Skin epidermis (tissue), 12 donors: ENCODE data around the gene WFIKKN1.
"Not testable (repeated sequence)": the region's sequence is repeated elsewhere in the genome, so short reads cannot be mapped to it uniquely, and the experiment has no call there.

Source experiments
- H3K27ac ChIP-seq, 21 experiments: fragments of 200-600 bp; sonication (generic) in 11 of 21; one replicate each; pipeline ENCODE4 v1.5.0; 2020; ENCODE audit warnings: mild to moderate bottlenecking in 3 of 21, inconsistent platforms in 2 of 21, moderate library complexity in 2 of 21
- H3K4me3 ChIP-seq, 7 experiments: fragments of 200-600 bp; sonication (generic) in 2 of 7; one replicate each; pipeline ENCODE4 v1.5.0; 2020; ENCODE audit warnings: inconsistent platforms in 2 of 7, mild to moderate bottlenecking in 2 of 7, moderate library complexity in 1 of 7

WFIKKN1 gene

DNA sequence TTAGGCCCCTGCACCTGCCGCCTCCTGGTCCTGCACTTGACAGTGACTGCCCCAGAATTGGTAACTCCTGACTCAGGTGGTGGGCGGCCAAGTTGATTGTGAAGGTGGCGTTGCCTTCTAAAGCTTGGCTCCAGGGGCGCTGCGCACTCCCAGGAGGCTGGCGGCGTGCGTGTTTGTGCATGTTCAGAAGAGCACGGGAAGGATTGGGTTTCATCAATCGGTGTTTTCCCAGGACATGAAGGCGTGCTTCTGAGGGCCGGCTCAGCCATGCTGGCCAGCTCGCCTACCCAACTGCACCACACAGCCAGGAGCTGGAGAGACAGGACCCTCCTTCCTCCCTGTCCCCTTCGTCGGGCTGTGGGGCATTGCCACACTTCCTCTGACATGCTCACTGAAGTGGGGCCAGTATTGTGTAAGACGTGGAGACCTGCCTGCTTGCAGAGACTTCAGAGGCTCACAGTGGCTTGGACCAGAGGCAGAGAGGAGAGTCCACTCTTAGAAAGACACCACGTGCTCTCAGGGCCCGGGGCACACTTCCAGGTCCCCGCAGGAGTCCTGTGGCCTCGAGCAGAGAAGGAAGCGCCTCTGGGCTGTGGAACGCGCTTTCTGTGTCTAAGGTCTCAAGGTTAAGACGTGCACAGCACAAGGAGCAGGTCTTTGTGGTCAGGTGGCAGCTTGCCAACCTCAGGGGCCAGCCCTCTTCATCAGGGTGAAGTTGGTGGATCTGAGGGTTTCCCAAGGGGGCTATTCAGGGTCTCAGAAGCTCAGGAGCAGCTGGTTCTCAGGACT lies 38.1 kb upstream of the WFIKKN1 start:
- H3K27ac ChIP-seq = peak overlapping the region in 20 of 21 experiments; percentile 39 to 94 (median 84)
- peak overlapping the region in 3 of 7 experiments; percentile 6 to 89 (median 20) for H3K4me3 ChIP-seq

DNA sequence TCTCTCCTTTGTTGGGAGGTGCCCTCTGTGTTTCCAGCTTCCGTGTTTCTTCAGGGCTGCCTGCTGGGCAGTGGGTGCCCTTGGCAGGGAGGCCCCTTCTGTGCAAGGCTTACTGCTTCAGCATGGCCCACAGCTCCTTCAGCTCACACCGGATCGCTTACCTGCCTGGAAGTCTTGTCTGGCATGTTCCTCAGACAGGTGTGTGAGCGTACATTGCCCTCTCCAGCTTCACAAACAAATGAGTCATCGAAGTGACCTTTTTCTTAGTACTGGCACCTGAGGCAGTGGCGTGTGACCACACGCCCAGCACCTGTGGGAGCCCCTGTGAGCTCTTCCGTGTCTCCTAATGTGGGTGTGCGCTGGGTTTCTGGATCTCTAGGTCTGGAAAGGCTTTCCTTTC lies 37.4 kb upstream of the WFIKKN1 start:
- Histone ChIP-seq H3K27ac (peak overlapping the region in 20 of 21 experiments; percentile 39 to 94 (median 84)), H3K4me3 (peak overlapping the region in 1 of 7 experiments; percentile 17)

DNA sequence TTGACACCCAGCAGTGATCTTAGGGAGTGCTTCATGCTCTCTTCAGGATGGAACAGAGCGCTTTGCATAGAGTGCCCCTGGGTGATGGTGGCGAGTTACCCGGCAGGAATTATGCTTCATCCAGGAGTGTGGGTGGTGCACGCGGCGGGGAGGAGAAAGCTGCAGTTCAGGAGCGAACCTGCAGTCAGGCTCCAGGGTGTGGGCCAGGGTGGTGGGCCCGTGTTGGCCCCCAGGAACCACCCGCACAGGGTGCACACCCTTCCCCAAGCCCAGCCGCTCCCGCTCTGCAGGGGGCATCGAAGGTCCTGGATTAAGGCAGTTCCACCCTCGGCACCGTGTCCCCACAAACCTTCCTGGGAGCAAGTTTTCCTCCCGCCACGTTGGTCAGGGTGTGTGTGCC lies 37.0 kb upstream of the WFIKKN1 start:
- Histone ChIP-seq H3K4me3 (peak overlapping the region in 1 of 7 experiments; percentile 17), H3K27ac (peak overlapping the region in 16 of 21 experiments; percentile 6 to 94 (median 84))

DNA sequence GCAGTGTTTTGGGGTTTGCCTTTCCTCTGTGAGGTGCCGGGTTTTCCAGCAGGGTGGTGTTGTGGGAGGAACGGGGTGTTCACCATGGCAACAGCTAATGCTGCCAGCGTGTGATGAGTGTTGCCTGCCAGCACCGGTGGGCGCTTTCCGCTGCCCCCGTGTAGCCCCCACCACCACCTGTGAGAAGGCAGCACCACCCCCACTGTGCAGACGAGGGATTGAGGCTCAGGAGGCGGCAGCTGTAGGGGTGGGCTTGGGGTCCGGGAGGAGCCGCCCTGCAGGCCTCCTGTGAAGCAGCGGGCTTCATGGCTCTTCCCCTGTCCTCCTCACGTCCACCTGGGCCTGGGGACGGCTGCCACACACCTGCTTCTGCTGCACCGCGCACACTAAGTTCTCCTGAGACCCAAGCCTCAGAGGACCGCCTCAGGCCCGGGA lies 35.7 kb upstream of the WFIKKN1 start:
- peak overlapping the region in 3 of 21 experiments; percentile 32 to 94 (median 79) for H3K27ac ChIP-seq
- H3K4me3 ChIP-seq = no peak overlapping the region

DNA sequence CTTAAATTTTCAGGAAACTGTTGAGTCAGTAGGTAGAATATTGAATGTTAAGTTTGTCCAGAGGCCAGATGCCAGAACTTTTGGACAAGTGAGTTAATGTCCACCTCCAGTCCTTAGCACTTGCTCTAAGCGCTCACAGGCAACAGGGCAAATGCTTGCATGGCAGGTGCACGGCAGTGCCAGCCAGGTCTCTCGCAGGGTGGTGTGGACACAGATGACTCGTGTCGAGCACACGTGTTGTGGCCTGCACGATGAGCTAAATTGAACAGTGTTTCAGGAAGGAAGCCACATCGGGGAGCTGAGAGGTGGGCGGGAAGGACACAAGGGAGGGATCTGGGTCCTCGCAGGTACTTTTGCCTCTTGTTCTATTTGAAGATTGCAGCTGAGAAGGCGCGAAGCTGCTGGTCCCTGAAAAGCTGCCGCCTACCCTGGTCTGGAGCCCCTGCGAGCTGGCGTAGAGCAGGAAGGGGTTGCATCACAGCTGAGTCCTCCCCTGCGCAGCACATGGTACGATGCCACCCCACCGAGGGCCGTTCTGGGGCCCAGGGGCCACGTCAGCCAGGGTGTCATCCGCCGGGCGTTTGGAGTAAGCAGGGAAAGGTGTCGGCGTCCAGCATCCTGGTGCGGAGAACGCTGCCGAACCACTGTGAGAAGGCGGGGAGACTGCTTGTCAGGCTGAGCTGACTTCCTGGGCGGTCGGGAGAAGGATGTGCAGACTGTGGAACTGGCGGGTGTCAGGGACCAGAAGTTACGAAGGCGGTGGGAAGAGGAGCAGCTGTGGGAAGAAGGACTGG lies 34.6 kb upstream of the WFIKKN1 start:
- Histone ChIP-seq H3K4me3 (no peak overlapping the region), H3K27ac (no peak overlapping the region)

DNA sequence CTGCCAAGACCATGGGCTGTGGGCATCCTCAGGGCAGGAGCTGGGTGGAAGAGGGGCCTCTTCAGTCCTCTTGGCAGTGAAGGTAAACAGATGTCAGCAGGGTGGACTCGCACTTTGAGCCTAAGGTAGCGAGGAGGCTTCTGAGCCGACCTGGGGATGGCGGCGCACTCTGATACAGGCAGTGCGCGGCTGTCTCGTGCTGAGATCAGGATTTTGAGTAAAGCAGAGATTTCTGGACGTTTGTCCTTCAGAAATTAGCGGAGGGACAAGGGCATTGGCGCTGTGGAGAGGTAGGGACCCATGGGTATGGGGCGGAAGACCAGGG lies 34.1 kb upstream of the WFIKKN1 start:
- no peak overlapping the region for H3K4me3 ChIP-seq
- H3K27ac ChIP-seq = no peak overlapping the region

DNA sequence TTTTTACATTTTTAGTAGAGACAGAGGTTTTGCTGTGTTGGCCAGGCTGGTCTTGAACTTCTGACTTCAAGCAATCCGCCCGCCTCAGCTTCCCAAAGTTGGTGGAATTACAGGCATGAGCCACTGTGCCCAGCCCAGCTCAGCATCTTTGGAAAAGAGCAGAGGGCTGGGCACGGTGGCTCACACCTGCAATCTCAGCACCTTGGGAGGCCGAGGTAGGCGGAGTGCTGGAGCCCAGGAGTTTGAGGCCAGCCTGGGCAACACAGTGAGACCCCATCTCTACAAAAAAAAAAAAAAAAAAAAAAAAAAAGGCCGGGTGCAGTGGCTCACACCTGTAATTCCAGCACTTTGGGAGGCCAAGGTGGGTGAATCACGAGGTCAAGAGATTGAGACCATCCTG lies 33.1 kb upstream of the WFIKKN1 start:
- not testable (repeated sequence) for H3K4me3 ChIP-seq, H3K27ac ChIP-seq

DNA sequence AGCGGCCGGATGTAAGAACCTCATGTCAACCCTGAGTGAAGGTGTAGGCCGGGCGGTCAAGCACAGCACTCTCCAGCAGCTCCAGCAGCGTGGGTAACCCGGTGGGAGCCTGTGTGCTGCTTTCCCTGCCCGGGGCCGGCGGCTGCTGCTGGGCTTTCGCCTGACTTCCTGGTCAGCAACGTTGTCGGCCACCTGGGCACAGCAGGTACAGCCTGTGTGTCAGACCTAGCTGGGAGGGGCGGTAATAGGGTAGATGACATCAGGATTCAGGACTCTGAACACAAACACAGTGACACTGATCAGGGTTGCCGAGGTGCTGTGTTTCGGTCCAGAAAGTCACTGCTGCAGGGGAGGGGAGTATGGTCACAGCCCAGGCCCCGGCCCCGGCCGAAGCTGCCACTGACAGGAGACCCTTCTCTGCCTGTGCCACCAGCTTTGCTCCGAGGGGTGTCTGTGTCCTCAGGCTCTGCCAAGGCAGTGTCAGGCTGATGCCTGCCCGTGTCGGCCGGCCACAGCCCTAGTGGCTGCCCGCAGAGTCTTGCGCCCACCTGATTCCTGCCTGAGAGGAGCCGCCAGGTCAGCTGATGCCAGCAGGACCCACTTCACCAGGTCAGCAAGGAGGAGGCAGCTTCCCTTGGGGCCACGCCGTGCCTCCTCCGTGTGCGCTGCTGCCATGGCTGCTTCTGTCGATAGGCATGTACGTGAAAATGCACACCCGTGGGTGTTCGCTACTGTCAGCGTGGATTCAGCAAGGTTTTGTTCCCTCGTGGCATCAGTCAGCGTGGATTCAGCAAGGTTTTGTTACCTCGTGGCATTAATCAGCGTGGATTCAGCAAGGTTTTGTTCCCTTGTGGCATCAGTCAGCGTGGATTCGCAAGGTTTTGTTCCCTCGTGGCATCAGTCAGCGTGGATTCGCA lies 31.7 kb upstream of the WFIKKN1 start:
- Histone ChIP-seq H3K4me3 (no peak overlapping the region), H3K27ac (no peak overlapping the region)

DNA sequence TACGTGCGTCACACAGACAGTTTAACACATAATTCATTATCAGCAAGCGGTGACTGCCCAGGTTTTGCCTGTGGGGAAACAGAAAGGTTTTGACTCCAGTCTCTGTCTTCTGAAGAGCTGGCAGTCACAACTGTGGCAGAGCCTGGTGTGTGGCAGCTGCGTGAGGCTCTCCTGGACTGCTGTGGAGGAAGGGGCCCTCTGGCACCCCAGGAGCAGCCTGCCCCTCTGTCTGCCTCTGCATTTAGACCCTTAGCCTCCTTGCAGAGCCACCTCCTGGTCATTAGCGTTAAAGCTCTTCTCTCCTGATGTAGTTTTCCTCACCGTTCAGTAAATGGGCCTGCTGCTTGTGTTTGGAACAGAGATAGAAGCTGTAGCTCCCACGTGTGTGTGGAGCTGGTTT lies 30.0 kb upstream of the WFIKKN1 start:
- no peak overlapping the region for H3K27ac ChIP-seq
- no peak overlapping the region for H3K4me3 ChIP-seq

DNA sequence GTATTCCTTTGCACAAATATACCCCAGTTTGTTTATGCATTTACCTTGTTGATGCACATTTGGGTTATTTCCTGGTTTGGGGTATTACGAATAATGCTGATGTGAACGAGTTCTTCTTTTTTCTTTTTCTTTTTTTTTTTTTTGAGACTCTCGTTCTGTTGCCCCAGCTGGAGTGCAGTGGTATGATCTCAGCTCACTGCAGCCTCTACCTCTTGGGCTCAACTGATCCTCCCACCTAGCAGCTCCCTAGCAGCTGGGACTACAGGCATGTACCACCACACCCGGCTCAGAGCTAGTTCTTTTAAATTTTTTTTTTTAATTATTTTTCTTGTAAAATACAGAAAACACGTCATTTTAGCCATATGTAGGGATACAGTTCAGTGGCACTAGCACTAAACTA lies 26.9 kb upstream of the WFIKKN1 start:
- H3K27ac ChIP-seq = no peak overlapping the region
- H3K4me3 ChIP-seq = no peak overlapping the region

DNA sequence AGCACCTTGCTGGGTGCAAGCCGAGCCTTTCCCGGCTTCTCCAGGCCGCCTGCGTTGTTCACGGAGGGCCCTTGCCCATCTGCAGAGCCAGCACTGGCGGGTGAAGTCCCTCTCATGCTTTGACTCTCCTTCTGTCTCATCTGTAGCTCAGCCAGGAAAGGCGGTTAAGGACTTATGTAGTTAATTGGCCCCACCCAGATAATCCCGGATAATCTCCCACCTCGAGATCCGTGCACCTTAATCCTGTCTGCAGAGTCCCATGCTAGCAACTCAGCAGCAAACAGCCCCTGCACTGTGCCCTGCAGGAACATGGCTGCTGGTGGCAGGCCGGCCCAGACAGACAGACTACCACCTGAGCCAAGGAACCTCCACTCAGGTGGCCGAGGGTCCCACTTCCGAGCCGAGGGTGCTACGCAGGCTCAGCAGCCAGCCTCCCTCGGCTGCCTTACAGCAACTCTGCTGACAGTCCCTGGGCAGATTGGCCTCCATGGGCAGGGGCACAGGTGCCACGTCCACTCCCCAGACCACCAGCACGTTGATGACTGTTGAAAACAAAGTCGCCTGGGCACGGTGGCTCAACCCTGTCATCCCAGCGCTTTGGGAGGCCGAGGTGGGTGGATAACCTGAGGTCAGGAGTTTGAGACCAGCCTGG lies 24.0 kb upstream of the WFIKKN1 start:
- Histone ChIP-seq H3K4me3 (no peak overlapping the region), H3K27ac (no peak overlapping the region)

DNA sequence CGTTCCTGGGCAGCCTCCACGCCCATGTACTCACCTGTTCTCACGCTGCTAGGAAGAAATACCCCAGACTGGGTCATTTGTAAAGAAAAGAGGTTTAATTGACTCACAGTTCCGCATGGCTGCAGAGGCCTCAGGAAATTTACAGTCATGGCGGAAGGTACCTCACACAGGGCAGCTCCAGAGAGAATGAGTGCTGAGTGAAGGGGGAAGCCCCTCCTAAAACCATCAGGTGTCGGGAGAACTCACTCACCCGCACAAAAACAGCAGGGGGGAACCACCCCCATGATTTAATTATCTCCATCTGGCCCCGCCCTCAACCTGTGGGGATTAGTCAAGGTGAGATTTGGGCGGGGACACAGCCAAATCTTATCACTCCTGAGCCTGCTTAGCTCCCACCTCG lies 22.8 kb upstream of the WFIKKN1 start:
- Histone ChIP-seq H3K4me3 (no peak overlapping the region), H3K27ac (no peak overlapping the region)

DNA sequence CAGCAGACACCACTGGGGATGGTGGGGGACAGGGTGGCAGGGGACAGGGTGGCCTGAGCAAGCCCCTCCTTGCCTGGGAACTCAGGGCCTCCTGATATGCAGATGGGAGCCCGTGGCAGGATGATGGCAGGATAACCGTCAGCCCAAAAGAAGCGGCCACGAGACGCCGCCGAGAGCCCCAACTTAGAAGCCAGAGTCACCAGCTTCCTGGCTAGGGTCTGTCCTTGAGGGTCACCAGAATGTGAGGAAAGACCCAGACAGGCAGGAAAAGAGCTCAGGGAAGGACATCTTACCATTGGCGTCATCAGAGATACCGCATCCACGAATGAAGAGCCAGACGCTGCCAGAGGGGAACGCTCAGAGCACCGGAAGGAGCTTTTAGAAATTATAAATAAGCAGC lies 21.5 kb upstream of the WFIKKN1 start:
- Histone ChIP-seq H3K4me3 (no peak overlapping the region), H3K27ac (no peak overlapping the region)

DNA sequence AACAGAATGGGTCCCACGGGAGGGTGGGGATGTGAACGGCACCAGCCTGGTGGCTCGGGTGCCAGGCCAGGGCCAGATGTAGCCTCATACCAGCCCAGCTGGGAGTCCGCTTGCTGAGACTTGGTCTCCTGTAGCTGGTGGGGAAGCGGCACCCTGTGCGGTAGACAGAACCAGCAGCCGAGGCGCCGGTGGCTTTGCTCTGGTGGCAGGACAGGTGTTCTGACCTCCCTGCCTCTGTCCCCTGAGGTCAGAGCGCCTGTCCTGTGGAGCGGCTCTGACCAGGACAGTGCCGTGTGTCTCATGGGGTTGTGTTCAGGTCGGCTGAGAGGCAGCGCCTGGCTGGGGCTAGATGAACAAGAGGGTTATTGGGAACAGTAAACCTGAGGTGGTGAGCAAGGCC lies 20.8 kb upstream of the WFIKKN1 start:
- H3K4me3 ChIP-seq = no peak overlapping the region
- H3K27ac ChIP-seq = peak overlapping the region in 6 of 21 experiments; percentile 29 to 67 (median 61)

DNA sequence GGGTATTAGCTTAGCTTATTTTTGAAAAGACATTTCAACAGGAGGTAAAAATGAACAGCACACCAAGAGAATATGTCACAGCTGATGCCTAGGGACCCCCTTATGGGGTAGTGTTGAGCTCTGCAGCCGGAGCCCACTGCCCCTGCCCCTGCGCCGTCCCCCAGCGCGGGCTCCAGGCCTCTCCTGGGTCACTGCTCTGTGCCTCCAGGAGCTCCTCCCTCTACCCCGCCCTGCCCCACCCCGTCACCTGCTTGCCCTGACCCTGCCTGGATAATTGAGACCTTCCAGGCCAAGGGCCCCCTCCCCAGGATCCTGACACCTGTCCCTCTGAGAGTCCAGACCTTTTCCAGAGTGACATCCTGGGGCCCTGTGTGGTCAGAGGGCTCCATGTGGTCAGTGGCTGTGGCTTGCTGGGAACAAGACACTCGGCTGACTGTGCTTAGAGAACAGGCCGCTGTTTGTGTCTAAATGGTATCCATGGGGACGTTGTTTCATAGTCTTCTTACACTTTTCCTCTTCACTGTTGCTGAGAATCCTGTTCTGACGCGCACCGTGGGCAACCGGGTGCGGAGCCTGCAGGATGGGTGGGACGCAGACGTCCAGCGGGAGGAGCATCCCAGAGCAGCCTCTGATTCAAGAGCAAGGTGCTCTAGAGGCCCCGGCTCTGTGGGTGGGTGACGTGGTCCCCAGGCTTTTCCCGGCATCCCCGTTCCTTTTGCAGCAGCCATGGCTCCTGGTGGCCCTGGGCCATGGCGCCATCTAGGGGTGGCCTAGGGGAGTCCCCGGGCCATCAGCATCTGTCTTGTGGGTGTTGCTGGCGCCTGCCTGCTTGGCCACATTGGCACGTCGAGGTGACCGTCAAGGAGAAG lies 20.0 kb upstream of the WFIKKN1 start:
- Histone ChIP-seq H3K4me3 (no peak overlapping the region), H3K27ac (peak overlapping the region in 10 of 21 experiments; percentile 8 to 67 (median 42))

DNA sequence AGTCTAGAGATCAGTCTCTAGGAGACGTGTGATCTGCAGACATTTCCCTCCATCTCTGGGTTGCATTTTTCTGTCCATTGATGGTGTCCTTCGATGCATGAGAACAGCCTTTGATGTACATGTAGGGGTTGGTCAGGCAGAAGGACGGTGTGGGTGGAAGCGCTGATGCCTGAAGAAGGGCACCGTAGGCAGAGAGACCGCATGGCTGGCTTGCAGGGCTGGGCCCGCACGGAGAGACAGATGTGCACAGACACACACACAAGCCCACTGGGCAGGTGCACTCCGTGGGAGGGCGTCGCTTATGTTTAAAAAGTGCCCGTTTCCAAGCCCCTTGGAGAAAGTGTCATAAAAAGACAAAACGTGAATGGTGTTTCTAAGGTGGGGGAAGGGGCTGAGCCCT lies 15.7 kb upstream of the WFIKKN1 start:
- H3K4me3 ChIP-seq = no peak overlapping the region
- no peak overlapping the region for H3K27ac ChIP-seq

DNA sequence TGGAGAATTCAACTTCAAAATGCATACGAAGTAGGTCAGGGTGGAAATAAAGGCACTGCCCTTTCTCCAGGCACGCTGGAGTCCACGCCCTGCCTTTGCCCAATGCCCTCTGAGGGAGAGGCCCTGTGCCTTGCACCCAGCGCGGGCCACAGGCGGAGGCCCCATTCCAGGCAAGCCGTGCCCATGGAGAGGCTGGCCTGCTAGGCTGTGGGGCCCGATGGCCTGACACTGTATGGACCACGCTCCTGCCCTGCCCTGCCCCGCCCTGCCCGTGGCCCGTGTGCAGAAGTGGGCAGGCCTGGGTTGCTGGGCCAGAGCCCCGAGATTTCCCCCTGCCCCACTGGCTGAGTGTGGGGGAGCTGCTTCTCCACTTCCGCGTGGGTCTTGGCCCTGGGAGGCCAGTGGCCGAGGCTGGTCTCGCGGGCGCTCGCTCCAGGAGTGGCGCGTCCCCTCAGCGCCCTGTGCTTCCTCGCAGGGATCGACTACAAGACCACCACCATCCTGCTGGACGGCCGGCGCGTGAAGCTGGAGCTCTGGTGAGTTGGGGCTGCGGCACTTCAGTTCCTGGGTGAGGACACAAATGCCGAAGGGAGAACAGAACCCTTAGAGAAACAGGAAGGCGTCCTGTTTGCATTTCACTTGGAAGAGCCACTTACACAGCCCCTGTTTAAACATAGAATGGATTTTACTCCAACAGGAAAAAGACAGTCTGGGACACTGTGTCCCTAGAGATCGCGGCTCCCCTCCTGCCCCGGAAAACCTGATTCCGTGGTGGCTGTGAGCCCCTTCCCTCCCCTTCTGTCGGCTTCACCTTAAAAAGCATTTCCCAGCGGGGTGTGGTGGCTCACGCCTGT lies 13.8 kb upstream of the WFIKKN1 start:
- no peak overlapping the region for H3K4me3 ChIP-seq
- H3K27ac ChIP-seq = no peak overlapping the region

DNA sequence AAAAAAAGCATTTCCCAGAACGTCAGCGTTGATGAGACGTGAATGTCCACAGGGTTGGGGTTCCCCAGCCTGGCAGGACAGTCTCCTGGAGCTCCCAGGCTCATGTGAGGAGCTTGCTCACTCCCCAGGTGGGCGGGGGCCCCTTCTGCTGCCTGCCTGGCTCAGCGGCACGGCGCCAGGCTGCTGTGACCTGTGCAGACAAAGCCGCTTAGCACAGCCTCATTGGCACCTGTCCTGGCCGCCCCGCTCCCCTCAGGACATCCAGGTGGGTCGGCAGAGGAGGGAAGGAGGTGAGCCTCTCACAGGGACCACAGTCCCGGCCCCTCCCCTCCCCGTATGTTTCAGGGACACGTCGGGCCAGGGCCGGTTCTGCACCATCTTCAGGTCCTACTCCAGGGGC lies 12.9 kb upstream of the WFIKKN1 start:
- no peak overlapping the region for H3K27ac ChIP-seq
- H3K4me3 ChIP-seq = no peak overlapping the region
